K562 (cell line): ENCODE results near the gene ABCA10. TPM values are rescaled to one million over a fixed set of nuclear protein-coding genes. Genes with fewer than 3 reads are reported as not detected.

Experiments used
- DPF2 ChIP-seq: fragments of 450-650 bp; IDR thresholded peaks from 2 replicates; pipeline ENCODE4 v1.6.1; 2016
- HLTF ChIP-seq: fragments of 450-650 bp; IDR thresholded peaks from 2 replicates; pipeline ENCODE4 v1.6.1; 2016
- HNRNPUL1 ChIP-seq: fragments of 200-400 bp; formaldehyde crosslinking; IDR thresholded peaks from 2 replicates; pipeline ENCODE4 v1.6.1; 2017; ENCODE audit warnings: low read length
- NCOA4 ChIP-seq: fragments of 450-650 bp; IDR thresholded peaks from 2 replicates; pipeline ENCODE4 v1.6.1; 2018; ENCODE audit warnings: mild to moderate bottlenecking; ENCODE audit not compliant: partially characterized antibody
- NONO ChIP-seq, 2 experiments: fragments of 200-400 bp in 1 of 2; fragments of 450-650 bp in 1 of 2; formaldehyde crosslinking in 1 of 2; IDR thresholded peaks; 2 replicates each; pipeline ENCODE4 v1.6.1; 2017; ENCODE audit warnings: low read depth in 2 of 2, mild to moderate bottlenecking in 2 of 2, moderate library complexity in 2 of 2, low read length in 1 of 2
- PCBP1 ChIP-seq: fragments of 200-400 bp; formaldehyde crosslinking; IDR thresholded peaks from 2 replicates; pipeline ENCODE4 v1.6.1; 2018; ENCODE audit warnings: mild to moderate bottlenecking, low read depth, low read length; ENCODE audit not compliant: poor library complexity, severe bottlenecking
- SAFB2 ChIP-seq: fragments of 200-400 bp; formaldehyde crosslinking; IDR thresholded peaks from 2 replicates; pipeline ENCODE4 v1.6.1; 2018; ENCODE audit warnings: borderline replicate concordance, low read length, low read depth, moderate library complexity; ENCODE audit not compliant: severe bottlenecking
- SMARCA4 ChIP-seq: fragments of 450-650 bp; IDR thresholded peaks from 2 replicates; pipeline ENCODE4 v1.6.1; 2016
- ZFX ChIP-seq: sonication (generic); formaldehyde crosslinking; IDR thresholded peaks from 2 replicates; pipeline ENCODE4 v1.8.0; 2022; ENCODE audit warnings: mild to moderate bottlenecking, missing genetic modification reagents, moderate library complexity
- ZKSCAN8 ChIP-seq: fragments of 200-800 bp; sonication (Bioruptor generic); IDR thresholded peaks from 2 replicates; pipeline ENCODE4 v1.6.1; 2016; ENCODE audit warnings: missing genetic modification characterization, missing compliant biosample characterization
- ZNF280A ChIP-seq: fragments of 450-650 bp; IDR thresholded peaks from 2 replicates; pipeline ENCODE4 v1.6.1; 2018; ENCODE audit warnings: mild to moderate bottlenecking, low read depth; ENCODE audit not compliant: partially characterized antibody
- ZNF76 ChIP-seq: fragments of 250-450 bp; sonication (Bioruptor Pico); IDR thresholded peaks from 2 replicates; pipeline ENCODE4 v1.4.0; 2020; ENCODE audit warnings: mild to moderate bottlenecking, moderate library complexity, borderline replicate concordance
- ZNF785 ChIP-seq: fragments of 250-450 bp; sonication (Bioruptor Pico); IDR thresholded peaks from 2 replicates; pipeline ENCODE4 v1.4.0; 2020; ENCODE audit warnings: mild to moderate bottlenecking
- polyA plus RNA-seq, 8 experiments: library from polyadenylated mRNA; depleted of rRNA in 4 of 8; stranded (reverse) in 5 of 8; unstranded in 3 of 8; fragments of >200 nt; fragmentation: Nextera tagmentation in 2 of 8; fragmentation: Illumina TruSeq in 1 of 8; extraction: Ambion mirVana in 2 of 8; extraction: Trizol in 1 of 8; gene quantifications; 2 replicates each; pipeline versions ENCODE4 v1.2.1 to v1.2.3, GENCODE V29; 2011 to 2014; ENCODE audit warnings: inconsistent platforms in 1 of 8, missing spikeins in 1 of 8
- total RNA-seq, 7 experiments: library from RNA; depleted of rRNA in 6 of 7; stranded (reverse); fragments of >200 nt in 6 of 7; fragmentation: Illumina TruSeq in 2 of 7; extraction: Trizol in 2 of 7; gene quantifications; 2 replicates each; pipeline versions ENCODE4 v1.2.1 to v1.2.3, GENCODE V29; 2011 to 2021; ENCODE audit warnings: low replicate concordance in 1 of 7
- TF ChIP-seq, protein P1 (sequence below), 2 experiments: fragments of 450-650 bp; IDR thresholded peaks; 2 replicates each; pipeline ENCODE4 v1.6.1; 2016; ENCODE audit warnings: mild to moderate bottlenecking in 2 of 2, borderline replicate concordance in 1 of 2, low read depth in 1 of 2, moderate library complexity in 1 of 2
- TF ChIP-seq, protein P2 (sequence below): fragments of 450-650 bp; IDR thresholded peaks from 2 replicates; pipeline ENCODE4 v1.6.1; 2017; ENCODE audit warnings: antibody characterized with exemption

The ABCA10 gene
- total and polyA plus RNA-seq, 9 of the 15 experiments (the other 6 are each of a cell fraction or from before 2014, with no cell fraction given) = 0.04 to 0.45 (median 0.15) TPM; not detected in 1

- TF ChIP-seq NONO (IDR thresholded peaks at IDR 0.05; ENCODE audit: low read depth in 2 of 2, low read length in 1 of 2) (no peak), HLTF (no peak), HNRNPUL1 (no peak), DPF2 (peak; percentile 94), PCBP1 (no peak), ZNF280A (no peak), ZNF76 (CRISPR knock-in tag) (no peak), ZNF785 (CRISPR knock-in tag) (no peak), NCOA4 (no peak), ZKSCAN8 (CRISPR knock-in tag) (peak; percentile 76; the same call in 1 of the 2 replicates), SMARCA4 (peak; percentile 86), ZFX (CRISPR knock-in tag) (no peak), SAFB2 (no peak)
- TF ChIP-seq, protein P1, sequence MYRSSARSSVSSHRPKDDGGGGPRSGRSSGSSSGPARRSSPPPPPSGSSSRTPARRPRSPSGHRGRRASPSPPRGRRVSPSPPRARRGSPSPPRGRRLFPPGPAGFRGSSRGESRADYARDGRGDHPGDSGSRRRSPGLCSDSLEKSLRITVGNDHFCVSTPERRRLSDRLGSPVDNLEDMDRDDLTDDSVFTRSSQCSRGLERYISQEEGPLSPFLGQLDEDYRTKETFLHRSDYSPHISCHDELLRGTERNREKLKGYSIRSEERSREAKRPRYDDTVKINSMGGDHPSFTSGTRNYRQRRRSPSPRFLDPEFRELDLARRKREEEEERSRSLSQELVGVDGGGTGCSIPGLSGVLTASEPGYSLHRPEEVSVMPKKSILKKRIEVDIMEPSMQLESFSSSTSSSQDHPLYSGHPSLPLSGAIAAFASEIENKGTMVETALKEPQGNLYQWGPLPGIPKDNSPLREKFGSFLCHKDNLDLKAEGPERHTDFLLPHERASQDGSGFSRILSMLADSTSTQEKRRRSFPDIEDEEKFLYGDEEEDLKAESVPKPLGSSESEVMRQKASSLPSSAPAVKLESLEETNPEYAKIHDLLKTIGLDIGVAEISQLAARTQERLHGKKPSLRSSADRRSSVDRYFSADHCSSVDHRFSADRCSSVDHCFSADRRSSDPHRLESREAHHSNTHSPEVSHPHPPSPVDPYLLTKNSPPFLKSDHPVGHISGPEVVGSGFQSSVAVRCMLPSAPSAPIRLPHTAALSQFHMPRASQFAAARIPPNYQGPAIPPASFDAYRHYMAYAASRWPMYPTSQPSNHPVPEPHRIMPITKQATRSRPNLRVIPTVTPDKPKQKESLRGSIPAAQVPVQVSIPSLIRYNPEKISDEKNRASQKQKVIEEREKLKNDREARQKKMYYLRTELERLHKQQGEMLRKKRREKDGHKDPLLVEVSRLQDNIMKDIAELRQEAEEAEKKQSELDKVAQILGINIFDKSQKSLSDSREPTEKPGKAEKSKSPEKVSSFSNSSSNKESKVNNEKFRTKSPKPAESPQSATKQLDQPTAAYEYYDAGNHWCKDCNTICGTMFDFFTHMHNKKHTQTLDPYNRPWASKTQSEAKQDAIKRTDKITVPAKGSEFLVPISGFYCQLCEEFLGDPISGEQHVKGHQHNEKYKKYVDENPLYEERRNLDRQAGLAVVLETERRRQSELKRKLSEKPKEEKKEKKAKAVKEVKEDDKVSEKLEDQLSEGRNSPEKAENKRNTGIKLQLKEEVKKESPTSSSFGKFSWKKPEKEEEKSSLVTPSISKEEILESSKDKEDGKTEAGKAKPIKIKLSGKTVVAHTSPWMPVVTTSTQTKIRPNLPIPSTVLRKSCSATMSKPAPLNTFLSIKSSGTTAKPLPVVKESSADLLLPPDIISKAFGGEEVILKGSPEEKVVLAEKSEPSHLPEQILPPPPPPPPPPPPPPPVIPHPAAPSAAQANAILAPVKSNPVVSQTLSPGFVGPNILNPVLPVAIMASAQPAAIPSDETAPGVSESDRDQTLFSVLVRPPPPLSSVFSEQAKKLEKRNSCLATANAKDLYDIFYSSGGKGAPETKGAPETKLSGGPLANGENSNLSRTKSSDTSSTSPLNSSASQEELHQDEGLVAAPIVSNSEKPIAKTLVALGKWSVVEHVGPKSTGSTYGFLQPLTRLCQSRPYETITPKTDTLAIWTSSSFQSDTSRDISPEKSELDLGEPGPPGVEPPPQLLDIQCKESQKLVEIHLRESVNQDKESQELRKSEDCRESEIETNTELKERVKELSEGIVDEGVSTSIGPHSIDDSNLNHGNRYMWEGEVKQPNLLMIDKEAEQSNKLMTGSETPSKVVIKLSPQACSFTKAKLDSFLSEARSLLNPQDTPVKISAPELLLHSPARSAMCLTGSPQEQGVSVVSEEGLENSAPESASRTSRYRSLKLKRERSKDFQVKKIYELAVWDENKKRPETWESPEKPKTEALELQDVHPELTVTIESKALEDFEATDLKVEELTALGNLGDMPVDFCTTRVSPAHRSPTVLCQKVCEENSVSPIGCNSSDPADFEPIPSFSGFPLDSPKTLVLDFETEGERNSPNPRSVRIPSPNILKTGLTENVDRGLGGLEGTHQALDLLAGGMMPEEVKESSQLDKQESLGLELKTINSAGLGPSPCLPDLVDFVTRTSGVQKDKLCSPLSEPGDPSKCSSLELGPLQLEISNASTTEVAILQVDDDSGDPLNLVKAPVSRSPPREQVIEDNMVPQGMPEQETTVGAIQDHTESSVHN (IDR thresholded peaks at IDR 0.05; ENCODE audit: borderline replicate concordance in 1 of 2, low read depth in 1 of 2) = no peak
- TF ChIP-seq, protein P2, sequence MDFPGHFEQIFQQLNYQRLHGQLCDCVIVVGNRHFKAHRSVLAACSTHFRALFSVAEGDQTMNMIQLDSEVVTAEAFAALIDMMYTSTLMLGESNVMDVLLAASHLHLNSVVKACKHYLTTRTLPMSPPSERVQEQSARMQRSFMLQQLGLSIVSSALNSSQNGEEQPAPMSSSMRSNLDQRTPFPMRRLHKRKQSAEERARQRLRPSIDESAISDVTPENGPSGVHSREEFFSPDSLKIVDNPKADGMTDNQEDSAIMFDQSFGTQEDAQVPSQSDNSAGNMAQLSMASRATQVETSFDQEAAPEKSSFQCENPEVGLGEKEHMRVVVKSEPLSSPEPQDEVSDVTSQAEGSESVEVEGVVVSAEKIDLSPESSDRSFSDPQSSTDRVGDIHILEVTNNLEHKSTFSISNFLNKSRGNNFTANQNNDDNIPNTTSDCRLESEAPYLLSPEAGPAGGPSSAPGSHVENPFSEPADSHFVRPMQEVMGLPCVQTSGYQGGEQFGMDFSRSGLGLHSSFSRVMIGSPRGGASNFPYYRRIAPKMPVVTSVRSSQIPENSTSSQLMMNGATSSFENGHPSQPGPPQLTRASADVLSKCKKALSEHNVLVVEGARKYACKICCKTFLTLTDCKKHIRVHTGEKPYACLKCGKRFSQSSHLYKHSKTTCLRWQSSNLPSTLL = no peak
Measured at GRCh38 chr17:69103557-69104233, 124.9 kb downstream of the ABCA10 start (continued).
